IMR-90 (cell line): ENCODE data around the gene RAD18.

ENCODE experiments used
- CTCF ChIP-seq: conservative IDR thresholded peaks from 2 replicates; pipeline ENCODE4 v1.5.1; 2012; ENCODE audit warnings: mild to moderate bottlenecking, low read depth, low read length, improper control_type of control experiment
- ELK1 ChIP-seq: fragments of 150-350 bp; IDR thresholded peaks from 2 replicates; pipeline ENCODE4 v1.6.1; 2016; ENCODE audit warnings: low read depth, mild to moderate bottlenecking, low read length, moderate library complexity, borderline replicate concordance
- MAFK ChIP-seq: IDR thresholded peaks from 2 replicates; pipeline ENCODE4 v1.6.1; 2012; ENCODE audit warnings: low read depth, low read length, improper control_type of control experiment
- MAZ ChIP-seq: IDR thresholded peaks from 2 replicates; pipeline ENCODE4 v1.6.1; 2012; ENCODE audit warnings: low read depth, mild to moderate bottlenecking, low read length, improper control_type of control experiment, moderate library complexity, borderline replicate concordance
- MXI1 ChIP-seq: IDR thresholded peaks from 2 replicates; pipeline ENCODE4 v1.6.1; 2012; ENCODE audit warnings: low read depth, mild to moderate bottlenecking, low read length, moderate library complexity, borderline replicate concordance
- POLR2A ChIP-seq: IDR thresholded peaks from 2 replicates; pipeline ENCODE4 v1.6.1; 2012; ENCODE audit warnings: mild to moderate bottlenecking, low read depth, low read length
- RCOR1 ChIP-seq: IDR thresholded peaks from 2 replicates; pipeline ENCODE4 v1.6.1; 2012; ENCODE audit warnings: mild to moderate bottlenecking, low read length, improper control_type of control experiment; ENCODE audit not compliant: insufficient replicate concordance

GRCh38 chr3:8932507-8932906 lies 30.8 kb downstream of the RAD18 start:
- TF ChIP-seq RCOR1 (no peak), MAZ (no peak), POLR2A (no peak), MXI1 (no peak), CTCF (no peak), MAFK (no peak), ELK1 (no peak)
